ENCODE results near the gene GLIS2. TPM values are rescaled to one million over a fixed set of nuclear protein-coding genes. Genes with fewer than 3 reads are reported as not detected.
A peak's percentile ranks its signal among the peaks of the same experiment; 100 is the strongest.

The GLIS2 gene
- total and polyA plus RNA-seq, 2 donors (not counting 1 experiment from before 2014, with no cell fraction given) = 4.0 to 6.0 TPM

DNA sequence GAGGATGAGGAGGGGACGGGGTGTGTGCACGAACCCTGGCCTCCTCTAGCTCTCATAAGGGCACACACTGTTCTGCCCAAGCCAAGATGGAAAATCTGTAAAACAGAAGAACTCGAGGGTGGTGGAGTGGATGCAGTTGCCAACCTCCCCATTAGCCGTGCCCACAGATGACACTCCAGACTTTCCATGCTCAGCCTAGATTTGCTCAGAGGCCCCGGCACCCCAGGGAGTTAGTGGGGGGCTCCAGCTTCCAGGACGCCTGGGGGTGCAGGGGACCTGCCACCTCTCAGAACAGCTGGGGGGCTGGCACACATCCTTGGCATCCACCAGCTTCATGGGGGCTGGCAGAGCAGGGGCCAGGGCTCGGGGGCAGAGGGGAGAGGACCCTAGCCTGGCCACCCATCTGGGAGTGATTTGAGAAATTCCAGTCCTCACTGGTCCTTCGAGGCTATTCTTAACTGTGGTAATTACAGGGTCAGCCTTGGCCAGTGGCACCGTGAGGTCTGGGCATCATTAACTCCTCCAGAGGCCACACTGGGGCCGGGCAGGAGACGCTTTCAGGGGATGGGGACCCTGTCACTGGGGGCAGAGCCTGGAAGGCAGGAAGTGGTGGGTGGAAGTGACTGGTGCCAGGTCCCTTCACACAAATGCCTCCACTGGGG lies 70.1 kb downstream of the GLIS2 start:
- DNase-seq (ENCODE audit: low read depth in 2 of 2) = no peak
- H3K27me3 ChIP-seq (ENCODE audit: control insufficient read depth, insufficient read depth, low read length) = no peaks in the 10 kb centered on the region
- peak overlapping the region; percentile 58 for H3K27ac ChIP-seq (ENCODE audit: insufficient read depth, low read length)
- H3K4me1 ChIP-seq (ENCODE audit: control insufficient read depth, extremely low read depth, insufficient read depth, low read length) = peaks cover 66% of the 10 kb centered on the region
- TF ChIP-seq, protein P1, sequence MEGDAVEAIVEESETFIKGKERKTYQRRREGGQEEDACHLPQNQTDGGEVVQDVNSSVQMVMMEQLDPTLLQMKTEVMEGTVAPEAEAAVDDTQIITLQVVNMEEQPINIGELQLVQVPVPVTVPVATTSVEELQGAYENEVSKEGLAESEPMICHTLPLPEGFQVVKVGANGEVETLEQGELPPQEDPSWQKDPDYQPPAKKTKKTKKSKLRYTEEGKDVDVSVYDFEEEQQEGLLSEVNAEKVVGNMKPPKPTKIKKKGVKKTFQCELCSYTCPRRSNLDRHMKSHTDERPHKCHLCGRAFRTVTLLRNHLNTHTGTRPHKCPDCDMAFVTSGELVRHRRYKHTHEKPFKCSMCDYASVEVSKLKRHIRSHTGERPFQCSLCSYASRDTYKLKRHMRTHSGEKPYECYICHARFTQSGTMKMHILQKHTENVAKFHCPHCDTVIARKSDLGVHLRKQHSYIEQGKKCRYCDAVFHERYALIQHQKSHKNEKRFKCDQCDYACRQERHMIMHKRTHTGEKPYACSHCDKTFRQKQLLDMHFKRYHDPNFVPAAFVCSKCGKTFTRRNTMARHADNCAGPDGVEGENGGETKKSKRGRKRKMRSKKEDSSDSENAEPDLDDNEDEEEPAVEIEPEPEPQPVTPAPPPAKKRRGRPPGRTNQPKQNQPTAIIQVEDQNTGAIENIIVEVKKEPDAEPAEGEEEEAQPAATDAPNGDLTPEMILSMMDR (conservative IDR thresholded peaks at IDR 0.05 in 1 of 2, IDR thresholded peaks at IDR 0.05 in 1 of 2; ENCODE audit: low read depth in 1 of 2, low read length in 2 of 2) = no peak
- TF ChIP-seq EZH2 (IDR thresholded peaks at IDR 0.05; ENCODE audit: low read length, missing control alignments) = no peak
- peaks cover 17% of the 10 kb centered on the region for H3K79me2 ChIP-seq (ENCODE audit: control insufficient read depth, insufficient read depth, low read length)
- H3K4me2 ChIP-seq (ENCODE audit: extremely low read depth, insufficient read depth, low read length) = no peak overlapping the region
- H3K36me3 ChIP-seq (ENCODE audit: control insufficient read depth, insufficient read depth, low read length) = peaks cover 35% of the 10 kb centered on the region
- no peak overlapping the region for H2AFZ ChIP-seq (ENCODE audit: low read length)
- no peaks in the 10 kb centered on the region for H4K20me1 ChIP-seq (ENCODE audit: control insufficient read depth, extremely low read depth, insufficient read depth, low read length)
- no peaks in the 10 kb centered on the region for H3K9me3 ChIP-seq (ENCODE audit: control insufficient read depth, insufficient read depth, low read depth, low read length)
- no peak overlapping the region for H3K4me3 ChIP-seq (replicated peaks in 1 of 4; ENCODE audit: control extremely low read depth in 1 of 4, insufficient read depth in 1 of 4, low read depth in 3 of 4, low read length in 4 of 4)
- H3K9ac ChIP-seq (ENCODE audit: insufficient read depth, low read length) = no peak overlapping the region

DNA sequence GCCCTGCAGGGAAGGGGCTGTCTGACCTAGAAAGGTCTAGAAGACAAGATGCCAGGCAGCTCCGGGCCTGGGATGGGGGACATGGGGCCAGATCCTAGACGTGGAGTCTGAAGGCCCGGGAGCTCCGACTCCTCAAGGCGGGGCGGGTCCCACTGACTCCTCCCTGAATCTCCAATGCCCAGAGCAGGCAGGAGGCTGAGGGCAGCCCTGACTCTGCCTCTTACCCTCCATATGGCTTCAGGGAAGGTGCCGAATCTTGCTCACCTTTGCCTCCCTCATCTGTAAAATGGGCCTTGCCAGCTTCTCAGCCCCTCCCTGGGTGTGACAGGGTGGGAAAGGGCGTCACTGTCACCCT lies 70.6 kb downstream of the GLIS2 start:
- no peak for DNase-seq (ENCODE audit: low read depth in 2 of 2)
- Histone ChIP-seq H3K27ac (ENCODE audit: insufficient read depth, low read length) (peak overlapping the region; percentile 58), H3K4me1 (ENCODE audit: control insufficient read depth, extremely low read depth, insufficient read depth, low read length) (peaks cover 67% of the 10 kb centered on the region)

DNA sequence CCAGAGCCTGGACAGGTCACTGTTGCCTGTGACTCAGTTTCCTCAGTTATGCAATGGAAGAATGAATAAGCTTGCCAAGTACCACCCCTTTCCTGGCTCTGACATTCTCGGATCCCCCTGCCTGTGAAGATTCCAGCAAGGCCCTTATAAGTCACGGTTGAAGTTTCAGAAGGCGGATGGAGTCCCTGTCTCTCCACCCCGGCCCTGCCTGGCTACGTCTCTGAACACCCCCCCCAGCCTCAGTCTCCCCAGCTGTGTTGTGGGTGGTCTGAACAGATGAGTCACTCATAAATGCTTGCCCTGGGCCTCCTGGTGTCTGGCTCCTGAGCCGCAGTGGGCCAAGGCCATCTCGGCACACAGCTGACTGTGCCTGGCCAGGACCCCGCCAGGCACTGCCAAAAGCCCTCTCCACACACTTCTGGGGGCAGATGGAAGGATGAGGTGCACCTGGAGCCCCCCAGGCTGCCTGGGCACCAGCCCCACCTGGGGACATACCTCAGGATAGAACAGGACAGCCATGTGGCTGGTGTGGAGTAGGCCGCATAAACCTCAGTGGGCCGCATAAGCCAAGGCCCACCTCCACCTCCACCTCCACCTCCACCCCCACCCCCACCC lies 71.2 kb downstream of the GLIS2 start:
- peaks cover 24% of the 10 kb centered on the region for H3K36me3 ChIP-seq (ENCODE audit: control insufficient read depth, insufficient read depth, low read length)
- TF ChIP-seq EZH2 (IDR thresholded peaks at IDR 0.05; ENCODE audit: low read length, missing control alignments) = no peak
- TF ChIP-seq, protein P1 (conservative IDR thresholded peaks at IDR 0.05 in 1 of 2, IDR thresholded peaks at IDR 0.05 in 1 of 2; ENCODE audit: low read depth in 1 of 2, low read length in 2 of 2) = no peak
- no peaks in the 10 kb centered on the region for H3K9me3 ChIP-seq (ENCODE audit: control insufficient read depth, insufficient read depth, low read depth, low read length)
- H3K79me2 ChIP-seq (ENCODE audit: control insufficient read depth, insufficient read depth, low read length) = peaks cover 7% of the 10 kb centered on the region
- H4K20me1 ChIP-seq (ENCODE audit: control insufficient read depth, extremely low read depth, insufficient read depth, low read length) = no peaks in the 10 kb centered on the region
- no peak overlapping the region for H2AFZ ChIP-seq (ENCODE audit: low read length)
- DNase-seq (ENCODE audit: low read depth in 2 of 2) = peak in 1 of 2 donors; percentile 56
- peaks cover 71% of the 10 kb centered on the region for H3K4me1 ChIP-seq (ENCODE audit: control insufficient read depth, extremely low read depth, insufficient read depth, low read length)
- H3K4me2 ChIP-seq (ENCODE audit: extremely low read depth, insufficient read depth, low read length) = no peak overlapping the region
- no peak overlapping the region for H3K4me3 ChIP-seq (replicated peaks in 1 of 4; ENCODE audit: control extremely low read depth in 1 of 4, insufficient read depth in 1 of 4, low read depth in 3 of 4, low read length in 4 of 4)
- H3K27ac ChIP-seq (ENCODE audit: insufficient read depth, low read length) = peak overlapping the region; percentile 58
- no peaks in the 10 kb centered on the region for H3K27me3 ChIP-seq (ENCODE audit: control insufficient read depth, insufficient read depth, low read length)
- peak overlapping the region; percentile 40 for H3K9ac ChIP-seq (ENCODE audit: insufficient read depth, low read length)

More for the DNA sequence above, 70.6 kb downstream of the GLIS2 start:
- H3K9me3 ChIP-seq (ENCODE audit: control insufficient read depth, insufficient read depth, low read depth, low read length) = no peaks in the 10 kb centered on the region
- no peak overlapping the region for H3K4me3 ChIP-seq (replicated peaks in 1 of 4; ENCODE audit: control extremely low read depth in 1 of 4, insufficient read depth in 1 of 4, low read depth in 3 of 4, low read length in 4 of 4)
- no peak overlapping the region for H3K9ac ChIP-seq (ENCODE audit: insufficient read depth, low read length)
- no peaks in the 10 kb centered on the region for H4K20me1 ChIP-seq (ENCODE audit: control insufficient read depth, extremely low read depth, insufficient read depth, low read length)
- peaks cover 30% of the 10 kb centered on the region for H3K36me3 ChIP-seq (ENCODE audit: control insufficient read depth, insufficient read depth, low read length)
- H3K27me3 ChIP-seq (ENCODE audit: control insufficient read depth, insufficient read depth, low read length) = no peaks in the 10 kb centered on the region
- no peak overlapping the region for H2AFZ ChIP-seq (ENCODE audit: low read length)
- no peak overlapping the region for H3K4me2 ChIP-seq (ENCODE audit: extremely low read depth, insufficient read depth, low read length)
- TF ChIP-seq EZH2 (IDR thresholded peaks at IDR 0.05; ENCODE audit: low read length, missing control alignments) = no peak
- H3K79me2 ChIP-seq (ENCODE audit: control insufficient read depth, insufficient read depth, low read length) = peaks cover 12% of the 10 kb centered on the region

Data from fibroblast of lung (primary cell).